Subcutaneous adipose tissue (tissue), 4 donors: Measurements from ENCODE around the gene BST1. TPM values are rescaled to one million over a fixed set of nuclear protein-coding genes. Genes with fewer than 3 reads are reported as not detected.

Source experiments
- total RNA-seq, 4 donors: library from RNA; depleted of rRNA; stranded (reverse); fragments of >200 nt; gene quantifications; one replicate each; pipeline ENCODE4 v1.1.0, GENCODE V29; 2016
- TF ChIP-seq, protein P1 (sequence below): fragments of 450-650 bp; IDR thresholded peaks from one replicate; pipeline ENCODE4 v1.5.1; 2016; ENCODE audit warnings: low read depth, mild to moderate bottlenecking, control low read depth, antibody characterized with exemption, moderate library complexity

The BST1 gene
- total RNA-seq, 4 donors from 2014 or later, result 7.7 to 34.0 (median 14.7) TPM

GRCh38 chr4:15670576-15670975 lies 32.3 kb upstream of the BST1 start:
- TF ChIP-seq, protein P1, sequence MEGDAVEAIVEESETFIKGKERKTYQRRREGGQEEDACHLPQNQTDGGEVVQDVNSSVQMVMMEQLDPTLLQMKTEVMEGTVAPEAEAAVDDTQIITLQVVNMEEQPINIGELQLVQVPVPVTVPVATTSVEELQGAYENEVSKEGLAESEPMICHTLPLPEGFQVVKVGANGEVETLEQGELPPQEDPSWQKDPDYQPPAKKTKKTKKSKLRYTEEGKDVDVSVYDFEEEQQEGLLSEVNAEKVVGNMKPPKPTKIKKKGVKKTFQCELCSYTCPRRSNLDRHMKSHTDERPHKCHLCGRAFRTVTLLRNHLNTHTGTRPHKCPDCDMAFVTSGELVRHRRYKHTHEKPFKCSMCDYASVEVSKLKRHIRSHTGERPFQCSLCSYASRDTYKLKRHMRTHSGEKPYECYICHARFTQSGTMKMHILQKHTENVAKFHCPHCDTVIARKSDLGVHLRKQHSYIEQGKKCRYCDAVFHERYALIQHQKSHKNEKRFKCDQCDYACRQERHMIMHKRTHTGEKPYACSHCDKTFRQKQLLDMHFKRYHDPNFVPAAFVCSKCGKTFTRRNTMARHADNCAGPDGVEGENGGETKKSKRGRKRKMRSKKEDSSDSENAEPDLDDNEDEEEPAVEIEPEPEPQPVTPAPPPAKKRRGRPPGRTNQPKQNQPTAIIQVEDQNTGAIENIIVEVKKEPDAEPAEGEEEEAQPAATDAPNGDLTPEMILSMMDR, result no peak

GRCh38 chr4:15672101-15672500 lies 30.8 kb upstream of the BST1 start:
- TF ChIP-seq, protein P1, result no peak

GRCh38 chr4:15673337-15673736 lies 29.5 kb upstream of the BST1 start:
- TF ChIP-seq, protein P1, result no peak

DNA sequence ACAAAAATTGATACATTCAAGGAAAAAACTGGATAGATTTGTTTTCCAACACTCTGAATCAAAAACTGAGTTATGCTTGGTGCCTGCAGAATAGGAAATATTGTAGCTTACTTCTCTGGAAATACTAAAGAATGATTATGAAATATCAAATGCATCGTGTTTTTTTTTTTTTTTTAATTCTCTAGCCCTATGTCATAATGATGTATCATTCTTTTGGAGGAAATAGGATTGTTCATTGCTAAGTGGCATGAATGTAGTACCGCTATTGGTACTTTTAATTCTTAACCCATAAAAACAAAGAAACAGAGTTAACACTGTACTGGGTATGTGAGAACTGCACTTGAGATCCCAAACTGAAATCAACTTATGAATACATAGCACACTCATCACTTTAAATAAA lies 28.8 kb upstream of the BST1 start:
- TF ChIP-seq, protein P1, result no peak

DNA sequence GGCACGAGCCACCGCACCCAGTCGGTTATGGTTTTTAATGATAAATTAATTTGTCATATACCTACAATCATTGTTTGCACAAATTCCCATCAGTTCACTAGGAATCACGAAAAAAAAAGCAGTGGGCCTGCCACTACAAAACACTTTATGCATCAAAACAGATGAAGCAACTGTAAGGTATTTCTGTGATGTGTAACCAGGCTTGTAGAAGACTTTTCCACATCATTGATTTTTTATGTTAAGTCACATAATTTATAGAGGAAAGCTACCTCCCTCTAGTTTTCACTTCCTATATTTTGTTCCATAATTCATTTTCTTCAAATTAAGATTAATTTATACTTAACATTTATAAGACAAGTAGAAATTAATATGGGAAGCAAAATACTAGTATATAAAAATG lies 27.9 kb upstream of the BST1 start:
- TF ChIP-seq, protein P1, result no peak

GRCh38 chr4:15675356-15675755 lies 27.5 kb upstream of the BST1 start:
- TF ChIP-seq, protein P1, result no peak

GRCh38 chr4:15676039-15676438 lies 26.8 kb upstream of the BST1 start:
- TF ChIP-seq, protein P1, result no peak

DNA sequence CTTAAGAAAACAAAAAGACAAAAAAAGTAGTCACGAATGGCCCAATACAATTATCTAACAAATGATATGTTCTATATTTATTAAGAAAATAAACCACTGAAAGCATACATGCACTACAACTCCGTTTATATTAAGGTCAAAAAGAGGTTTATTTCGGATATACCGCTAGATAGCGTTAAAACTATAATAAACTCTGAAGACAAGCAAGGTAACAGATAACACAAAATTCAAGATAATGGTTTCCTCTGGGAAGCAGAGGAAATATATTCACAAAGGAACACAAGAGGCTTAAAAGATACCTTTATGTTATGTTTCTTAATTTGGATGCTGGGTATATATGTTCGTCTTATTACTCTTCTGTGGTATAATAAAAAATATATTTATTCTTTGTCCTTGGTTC lies 26.0 kb upstream of the BST1 start:
- TF ChIP-seq, protein P1, result no peak
